Left renal cortex interstitium (tissue), 4 donors: Measurements from ENCODE around the gene PLXND1. TPM values are rescaled to one million over a fixed set of nuclear protein-coding genes. Genes with fewer than 3 reads are reported as not detected.

Source experiments
- DNase-seq, 4 donors: peaks; one replicate each; pipeline ENCODE4 v3.0.0-alpha.2; 2013; ENCODE audit warnings: low read depth in 4 of 4, low spot score in 2 of 4, missing footprints in 1 of 4
- polyA plus RNA-seq, 4 donors: library from polyadenylated mRNA; unstranded; fragments of 120-200 nt; gene quantifications; one replicate each; pipeline ENCODE4 v1.2.1, GENCODE V29; 2013; ENCODE audit not compliant: insufficient read length in 4 of 4

PLXND1 gene
- polyA plus RNA-seq, 4 donors: 121 to 147 (median 142) TPM

GRCh38 chr3:129587566-129588210, 18.8 kb downstream of the PLXND1 start:
- no peak for DNase-seq

DNA sequence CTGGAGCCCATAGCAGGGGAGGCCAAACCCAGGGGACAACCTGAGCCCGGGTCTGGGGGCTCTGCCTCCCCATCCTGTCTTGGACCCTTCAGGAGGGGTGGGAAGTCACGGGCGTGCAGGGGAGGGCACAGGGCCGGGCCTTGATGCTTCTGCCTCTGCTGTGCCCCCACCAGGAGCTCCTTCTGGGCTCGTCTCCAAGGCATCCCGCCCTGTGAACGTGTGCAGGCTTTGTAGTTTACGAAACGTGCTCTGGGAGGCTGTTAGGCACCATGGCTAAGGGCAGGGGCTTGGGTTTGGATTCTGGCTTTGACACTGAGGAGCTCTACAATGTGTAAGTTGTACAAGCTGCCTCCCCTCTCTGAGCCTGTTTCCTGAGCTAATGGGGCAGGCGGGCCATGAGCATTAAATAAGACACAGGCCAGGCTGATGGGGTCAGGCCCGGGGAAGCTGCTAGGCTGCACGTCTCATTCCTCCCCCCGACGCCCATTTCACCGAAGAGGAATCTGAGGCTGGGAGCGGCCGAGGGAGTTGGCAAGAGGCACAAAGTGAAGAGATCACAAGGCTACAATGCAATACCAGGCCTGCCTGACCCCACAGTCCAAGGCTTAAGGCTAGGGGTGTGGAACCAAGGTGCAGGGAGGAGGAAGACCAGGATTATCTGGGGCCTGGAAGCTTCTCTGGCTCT, 19.6 kb downstream of the PLXND1 start:
- DNase-seq: no peak

GRCh38 chr3:129585949-129586657, 20.4 kb downstream of the PLXND1 start:
- no peak for DNase-seq

GRCh38 chr3:129584631-129585030, 21.8 kb downstream of the PLXND1 start:
- DNase-seq: no peak

- DNase-seq: no peak
Measured at GRCh38 chr3:129583289-129583688, 23.2 kb downstream of the PLXND1 start.

- DNase-seq: no peak
Measured at GRCh38 chr3:129582799-129583198, 23.7 kb downstream of the PLXND1 start.

DNA sequence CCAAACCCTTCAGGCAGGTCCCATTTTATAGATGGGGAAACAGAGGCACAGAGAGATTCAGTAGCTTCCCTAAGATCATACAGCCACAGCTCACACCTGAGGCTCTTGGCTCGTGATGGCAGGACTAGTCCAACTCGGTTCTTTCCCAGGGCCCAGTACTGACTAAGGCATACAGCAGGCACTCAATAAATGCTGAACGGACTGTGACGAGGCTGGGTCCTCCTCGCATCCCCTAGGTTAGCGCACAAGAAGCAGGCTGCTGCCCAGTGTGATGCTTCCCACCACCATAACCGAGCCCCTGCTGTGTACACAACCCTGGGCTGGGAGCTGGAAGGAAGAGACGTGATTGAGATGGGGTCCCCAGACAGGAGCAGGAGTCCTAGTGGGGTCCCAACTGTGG, 24.9 kb downstream of the PLXND1 start:
- no peak for DNase-seq

DNA sequence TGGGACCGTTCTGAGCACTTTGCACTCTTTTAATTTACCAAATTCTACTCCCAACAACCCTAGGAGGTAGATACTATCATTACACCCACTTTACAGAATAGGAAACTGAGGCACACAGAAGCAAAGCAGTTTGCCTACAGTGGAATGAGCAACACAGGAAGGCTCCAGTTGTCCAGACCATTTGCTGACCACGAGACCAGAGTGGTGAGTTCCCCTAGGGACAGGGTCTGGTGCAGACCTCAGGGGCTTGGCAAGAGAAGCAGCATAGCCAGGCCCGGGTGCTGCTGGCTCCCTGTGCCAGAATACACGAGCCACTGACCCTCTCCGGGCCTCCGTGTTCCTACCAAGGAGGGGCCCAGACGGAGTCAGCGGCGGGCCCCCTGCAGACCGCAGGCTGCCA, 26.5 kb downstream of the PLXND1 start:
- DNase-seq: no peak

- no peak for DNase-seq
Measured at GRCh38 chr3:129577925-129578786, 28.3 kb downstream of the PLXND1 start.

- DNase-seq: no peak
Measured at GRCh38 chr3:129577366-129577765, 29.1 kb downstream of the PLXND1 start.

DNA sequence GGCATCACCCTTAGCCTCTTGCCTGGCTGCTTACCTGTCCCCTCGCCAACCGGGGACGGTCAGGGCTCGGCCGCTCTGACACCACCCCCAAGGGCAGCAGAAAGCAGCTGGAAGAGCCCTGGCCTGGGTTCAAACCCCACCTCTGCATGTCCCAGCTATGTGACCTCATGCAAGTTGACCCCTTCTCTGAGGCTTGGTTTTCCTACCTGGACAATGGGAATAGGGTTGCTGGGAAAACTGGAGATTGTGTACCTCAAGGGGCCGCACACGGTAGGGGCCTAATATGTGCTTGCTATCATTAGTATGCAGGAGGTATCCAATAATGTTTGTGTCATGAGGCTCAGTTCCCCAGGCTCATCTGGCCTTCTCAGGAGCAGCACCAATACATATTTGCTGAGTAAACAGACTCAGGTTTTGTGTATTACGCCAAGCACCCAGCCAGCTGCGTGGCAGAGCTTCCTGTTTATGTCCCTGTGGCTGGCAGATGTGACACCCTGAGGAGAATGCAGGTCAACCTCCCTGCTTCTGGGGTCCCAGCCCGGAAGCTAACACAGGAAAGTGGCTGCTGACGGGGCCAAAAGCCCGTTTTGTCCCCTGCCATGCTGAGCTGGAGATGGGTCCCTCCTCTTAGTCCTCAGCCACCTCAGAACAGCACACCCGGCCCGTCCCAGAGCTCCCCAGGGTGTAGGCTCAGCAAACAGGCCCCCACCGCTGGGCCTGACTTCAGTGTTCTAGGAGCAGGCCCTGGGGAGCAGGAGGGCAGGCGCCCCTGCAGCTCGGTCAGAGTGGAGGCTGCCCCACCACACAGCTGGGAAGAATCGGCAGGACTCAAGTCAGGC, 29.7 kb downstream of the PLXND1 start:
- no peak for DNase-seq

DNA sequence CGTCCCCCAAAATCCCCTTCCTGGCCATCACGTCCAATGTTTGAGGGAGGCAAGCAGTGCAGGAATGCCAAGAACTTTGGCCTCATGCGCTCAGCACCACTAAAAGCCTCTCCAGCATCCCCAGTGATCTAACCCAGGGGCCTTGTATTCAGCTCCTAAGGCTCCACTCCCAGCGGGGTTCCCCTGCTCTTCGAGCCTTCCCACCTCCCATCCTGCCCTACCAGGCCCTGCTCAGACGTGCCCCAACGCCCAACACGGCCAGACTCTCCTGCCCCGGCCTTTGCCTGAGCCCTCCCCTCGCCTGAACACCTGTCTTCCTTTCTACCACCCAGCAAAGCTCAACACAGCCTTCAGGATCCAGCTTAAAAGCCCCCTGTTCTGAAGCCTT, 30.5 kb downstream of the PLXND1 start:
- no peak for DNase-seq

- DNase-seq: no peak
Measured at GRCh38 chr3:129575233-129575996, 31.1 kb downstream of the PLXND1 start.

GRCh38 chr3:129574206-129574605, 32.3 kb downstream of the PLXND1 start:
- DNase-seq: no peak

DNA sequence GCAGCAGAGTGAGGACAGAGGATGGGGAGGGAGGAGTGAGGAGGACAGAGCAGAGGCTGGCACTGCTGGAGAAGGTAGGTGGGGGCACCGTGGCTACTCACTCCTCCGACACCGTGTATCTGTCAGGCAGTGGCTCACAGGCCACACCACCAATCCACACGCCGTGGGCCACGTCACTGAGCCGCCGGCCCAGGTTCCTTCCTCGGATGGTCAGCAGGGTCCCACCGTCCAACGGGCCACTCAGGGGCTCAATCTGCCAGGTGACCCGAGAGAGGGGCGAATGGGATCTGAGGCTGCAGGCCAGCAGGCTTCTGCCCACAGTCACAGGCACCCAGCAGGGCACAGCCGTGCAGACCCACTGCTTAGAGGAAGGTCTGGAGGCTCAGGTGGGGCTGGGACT, 33.0 kb downstream of the PLXND1 start:
- no peak for DNase-seq

GRCh38 chr3:129572603-129573002, 33.9 kb downstream of the PLXND1 start:
- no peak for DNase-seq

- DNase-seq: no peak
Measured at GRCh38 chr3:129571605-129572547, 34.6 kb downstream of the PLXND1 start.

DNA sequence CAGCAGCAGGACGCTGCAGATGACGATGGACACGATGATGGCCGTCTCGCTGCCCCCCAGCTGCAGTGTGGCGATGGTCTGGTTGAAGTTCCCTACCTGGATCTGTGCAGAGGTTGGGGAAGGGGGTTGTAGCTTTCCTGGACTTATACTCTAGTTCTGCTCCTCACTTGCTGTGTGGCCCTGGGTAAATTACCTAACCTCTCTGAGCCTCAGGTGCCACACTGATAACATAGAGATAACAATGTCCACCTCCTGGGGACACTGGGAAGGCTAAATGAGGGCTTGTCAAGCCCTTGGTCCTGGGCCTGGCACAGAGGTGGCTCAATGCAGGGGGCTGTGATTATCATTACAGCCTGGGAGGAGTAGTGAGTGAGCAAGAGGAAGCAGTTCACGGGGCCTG, 36.6 kb downstream of the PLXND1 start:
- DNase-seq: no peak
